Ovary (tissue), 9 donors: ENCODE measurements around the gene PHF2. TPM values are rescaled to one million over a fixed set of nuclear protein-coding genes. Genes with fewer than 3 reads are reported as not detected.

ENCODE experiments used
- DNase-seq, 5 donors: peaks; one replicate each; pipeline ENCODE4 v3.0.0-alpha.2; 2019 to 2020
- H3K27ac ChIP-seq, 2 donors: fragments of 200-600 bp; one replicate each; pipeline versions ENCODE4 v1.5.1 to v1.8.0; 2019 to 2022
- H3K27me3 ChIP-seq: fragments of 200-600 bp; one replicate; pipeline ENCODE4 v1.8.0; 2022
- H3K36me3 ChIP-seq: fragments of 200-600 bp; sonication (generic); one replicate; pipeline ENCODE4 v1.5.1; 2019
- H3K4me1 ChIP-seq: one replicate; pipeline ENCODE4 v1.8.1; 2013; ENCODE audit warnings: mild to moderate bottlenecking, moderate library complexity; ENCODE audit not compliant: insufficient read depth
- H3K4me3 ChIP-seq: fragments of 200-600 bp; sonication (generic); one replicate; pipeline ENCODE4 v1.5.1; 2017
- H3K9me3 ChIP-seq, 2 donors: fragments of 200-600 bp in 1 of 2; sonication (generic) in 1 of 2; one replicate each; pipeline versions ENCODE4 v1.5.1 to v1.8.1; 2013 to 2019; ENCODE audit warnings: mild to moderate bottlenecking in 1 of 2, moderate library complexity in 1 of 2
- CTCF ChIP-seq, 3 donors: fragments of 450-650 bp in 2 of 3; fragments of 200-600 bp in 1 of 3; IDR thresholded peaks; one replicate each; pipeline versions ENCODE4 v1.5.1 to v1.8.0; 2016 to 2022; ENCODE audit warnings: antibody characterized with exemption in 3 of 3, mild to moderate bottlenecking in 1 of 3
- EP300 ChIP-seq: sonication (generic); formaldehyde crosslinking; IDR thresholded peaks from one replicate; pipeline ENCODE4 v1.6.1; 2017; ENCODE audit warnings: antibody characterized with exemption
- POLR2A ChIP-seq: fragments of 450-650 bp; IDR thresholded peaks from one replicate; pipeline ENCODE4 v1.6.1; 2017; ENCODE audit warnings: antibody characterized with exemption, mild to moderate bottlenecking, moderate library complexity
- WGBS, 3 donors: extraction: QIAGEN DNeasy Blood & Tissue Kit in 1 of 3; methylation state at CpG; one replicate each; pipeline versions ENCODE4 v1.1.5 to v1.1.7; 2013 to 2017; 5-methylcytosine and 5-hydroxymethylcytosine counted together
- intact Hi-C, 4 donors: fragments of 100-400 bp; cut with DNase I; formaldehyde crosslinking; loops; one replicate each; pipeline versions ENCODE4 v1.11.0 to v1.15.1; 2022 to 2023
- polyA plus RNA-seq, 2 donors: library from polyadenylated mRNA; stranded (reverse); fragments of 200-250 nt in 1 of 2; fragments of 350-450 nt in 1 of 2; fragmentation: Illumina TruSeq in 1 of 2; extraction: RNeasy Lipid Tissue Mini Kit (QIAGEN cat#74804) in 1 of 2; gene quantifications; one replicate each; pipeline ENCODE4 v1.2.3, GENCODE V29; 2013 to 2014
- total RNA-seq, 7 donors: library from RNA; depleted of rRNA in 2 of 7; stranded (reverse); fragments of >200 nt in 2 of 7; fragmentation: NEBNext Ultra II Directional in 3 of 7; extraction: Animal tissue kit (Norgen Biotek cat#: 25700) in 3 of 7; gene quantifications; one replicate each; pipeline versions ENCODE4 v1.1.0 to v1.2.4, GENCODE V29; 2016 to 2023
- donor health status: DM: no; HTN: no; CAD: no; lungs with moderate emphysema.
- donor health status: DM: no; HTN: no; CAD: no.
- donor health status: Bipolar disorder and iron deficiency.
- donor health status: DM: yes; HTN: yes; CAD: no.
- donor health status: DM: no; HTN: no; CAD: no.
- donor health status: DM: yes; HTN: yes; CAD: no.

PHF2 gene
- total and polyA plus RNA-seq, 9 donors, result 20.3 to 50.1 (median 39.7) TPM

- no peak overlapping the region for H3K27ac ChIP-seq
- intact Hi-C loops, result no loop called here
- H3K4me3 ChIP-seq, result no peak overlapping the region
- WGBS, 3 donors, result 75 to 83% (median 78%) methylated on average over 4 of the region's 4 CpGs
- H3K27me3 ChIP-seq, result no peaks in the 10 kb centered on the region
- H3K4me1 ChIP-seq, result peaks cover 2% of the 10 kb centered on the region
- H3K9me3 ChIP-seq, result no peaks in the 10 kb centered on the region
- TF ChIP-seq CTCF (IDR thresholded peaks at IDR 0.05) (no peak), EP300 (no peak), POLR2A (no peak)
- no peak for DNase-seq
- H3K36me3 ChIP-seq, result no peaks in the 10 kb centered on the region
Measured at GRCh38 chr9:93601063-93601462, 24.7 kb downstream of the PHF2 start.

- no peak for DNase-seq
- TF ChIP-seq EP300 (no peak), POLR2A (no peak), CTCF (IDR thresholded peaks at IDR 0.05) (no peak)
- Histone ChIP-seq H3K9me3 (no peaks in the 10 kb centered on the region), H3K36me3 (no peaks in the 10 kb centered on the region), H3K27me3 (no peaks in the 10 kb centered on the region), H3K4me1 (peaks cover 2% of the 10 kb centered on the region), H3K27ac (no peak overlapping the region), H3K4me3 (no peak overlapping the region)
- 79 to 81% (median 80%) methylated on average over 5 of the region's 5 CpGs for WGBS, 3 donors
- intact Hi-C loops, result no loop called here
Measured at GRCh38 chr9:93601666-93602065, 25.3 kb downstream of the PHF2 start.

GRCh38 chr9:93603011-93603410, 26.6 kb downstream of the PHF2 start:
- H3K36me3 ChIP-seq, result no peaks in the 10 kb centered on the region
- WGBS, 3 donors, result 92 to 94% (median 93%) methylated on average over 15 of the region's 15 CpGs
- H3K9me3 ChIP-seq, result no peaks in the 10 kb centered on the region
- no peaks in the 10 kb centered on the region for H3K27me3 ChIP-seq
- H3K4me1 ChIP-seq, result peaks cover 2% of the 10 kb centered on the region
- TF ChIP-seq CTCF (IDR thresholded peaks at IDR 0.05), result no peak
- TF ChIP-seq POLR2A, result no peak
- no peak for TF ChIP-seq EP300
- no peak overlapping the region for H3K4me3 ChIP-seq
- no peak for DNase-seq
- intact Hi-C loops, result no loop called here
- H3K27ac ChIP-seq, result no peak overlapping the region

- H3K36me3 ChIP-seq, result no peaks in the 10 kb centered on the region
- no peak overlapping the region for H3K27ac ChIP-seq
- DNase-seq, result no peak
- intact Hi-C loops, result no loop called here
- H3K9me3 ChIP-seq, result no peaks in the 10 kb centered on the region
- H3K4me1 ChIP-seq, result peaks cover 2% of the 10 kb centered on the region
- no peaks in the 10 kb centered on the region for H3K27me3 ChIP-seq
- TF ChIP-seq CTCF (IDR thresholded peaks at IDR 0.05), result no peak
- no peak for TF ChIP-seq EP300
- no peak for TF ChIP-seq POLR2A
- H3K4me3 ChIP-seq, result no peak overlapping the region
- 38 to 54% (median 47%) methylated on average over 4 of the region's 4 CpGs for WGBS, 3 donors
Measured at GRCh38 chr9:93603906-93604326, 27.5 kb downstream of the PHF2 start.
